Measurements from ENCODE around the gene FBXW2. TPM values are rescaled to one million over a fixed set of nuclear protein-coding genes. Genes with fewer than 3 reads are reported as not detected.

The FBXW2 gene
- total RNA-seq, 1 experiment from 2014 or later: 46.0 TPM

DNA sequence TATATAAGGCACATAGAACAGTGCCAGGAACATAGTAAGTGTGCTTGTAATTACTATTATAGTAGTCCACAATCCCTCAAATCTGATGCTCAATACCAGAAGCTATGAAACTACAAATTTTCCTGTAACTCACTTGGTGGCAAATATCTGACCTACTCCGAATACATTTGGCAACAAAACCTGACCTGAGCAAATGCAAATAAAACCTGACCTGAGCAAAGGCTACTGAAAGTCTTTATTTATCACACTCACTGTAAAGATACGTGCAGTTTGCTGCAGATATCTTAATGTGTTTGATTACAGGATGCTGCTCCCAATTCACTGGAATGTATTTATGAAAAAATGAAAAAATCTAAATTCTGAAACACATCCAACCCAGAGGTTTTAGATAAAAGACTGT, 86.0 kb downstream of the FBXW2 start:
- Histone ChIP-seq H3K27ac (ENCODE audit: low read length) (no peak overlapping the region), H3K27me3 (ENCODE audit: control insufficient read depth, insufficient read depth, low read length) (no peaks in the 10 kb centered on the region), H3K4me3 (ENCODE audit: low read depth in 2 of 2, low read length in 2 of 2) (no peak overlapping the region), H3K9me3 (ENCODE audit: control insufficient read depth, insufficient read depth, low read depth, low read length) (no peaks in the 10 kb centered on the region), H3K4me1 (ENCODE audit: control insufficient read depth, insufficient read depth, low read length) (peaks cover 17% of the 10 kb centered on the region), H3K36me3 (ENCODE audit: control insufficient read depth, insufficient read depth, low read length) (no peaks in the 10 kb centered on the region)
- ChIA-PET CTCF (no interaction called here), POLR2A (no interaction called here)
- DNase-seq (ENCODE audit: low read depth, low spot score) (no peak), ATAC-seq (no peak)
- BruUV-seq (replicated peaks): no TSS peak
- intact Hi-C loops (cut with micrococcal nuclease; ENCODE audit: unreplicated experiment): no loop called here
- TF ChIP-seq, protein P1, sequence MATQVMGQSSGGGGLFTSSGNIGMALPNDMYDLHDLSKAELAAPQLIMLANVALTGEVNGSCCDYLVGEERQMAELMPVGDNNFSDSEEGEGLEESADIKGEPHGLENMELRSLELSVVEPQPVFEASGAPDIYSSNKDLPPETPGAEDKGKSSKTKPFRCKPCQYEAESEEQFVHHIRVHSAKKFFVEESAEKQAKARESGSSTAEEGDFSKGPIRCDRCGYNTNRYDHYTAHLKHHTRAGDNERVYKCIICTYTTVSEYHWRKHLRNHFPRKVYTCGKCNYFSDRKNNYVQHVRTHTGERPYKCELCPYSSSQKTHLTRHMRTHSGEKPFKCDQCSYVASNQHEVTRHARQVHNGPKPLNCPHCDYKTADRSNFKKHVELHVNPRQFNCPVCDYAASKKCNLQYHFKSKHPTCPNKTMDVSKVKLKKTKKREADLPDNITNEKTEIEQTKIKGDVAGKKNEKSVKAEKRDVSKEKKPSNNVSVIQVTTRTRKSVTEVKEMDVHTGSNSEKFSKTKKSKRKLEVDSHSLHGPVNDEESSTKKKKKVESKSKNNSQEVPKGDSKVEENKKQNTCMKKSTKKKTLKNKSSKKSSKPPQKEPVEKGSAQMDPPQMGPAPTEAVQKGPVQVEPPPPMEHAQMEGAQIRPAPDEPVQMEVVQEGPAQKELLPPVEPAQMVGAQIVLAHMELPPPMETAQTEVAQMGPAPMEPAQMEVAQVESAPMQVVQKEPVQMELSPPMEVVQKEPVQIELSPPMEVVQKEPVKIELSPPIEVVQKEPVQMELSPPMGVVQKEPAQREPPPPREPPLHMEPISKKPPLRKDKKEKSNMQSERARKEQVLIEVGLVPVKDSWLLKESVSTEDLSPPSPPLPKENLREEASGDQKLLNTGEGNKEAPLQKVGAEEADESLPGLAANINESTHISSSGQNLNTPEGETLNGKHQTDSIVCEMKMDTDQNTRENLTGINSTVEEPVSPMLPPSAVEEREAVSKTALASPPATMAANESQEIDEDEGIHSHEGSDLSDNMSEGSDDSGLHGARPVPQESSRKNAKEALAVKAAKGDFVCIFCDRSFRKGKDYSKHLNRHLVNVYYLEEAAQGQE (IDR thresholded peaks at IDR 0.05; ENCODE audit: insufficient read depth in 1 of 2, low read depth in 2 of 2, low read length in 1 of 2): no peak
- TF ChIP-seq TCF7L2 (IDR thresholded peaks at IDR 0.05; ENCODE audit: low read depth, low read length) (no peak), SIN3A (IDR thresholded peaks at IDR 0.05; ENCODE audit: borderline replicate concordance, insufficient read depth, low read depth, low read length) (no peak), POLR2AphosphoS5 (IDR thresholded peaks at IDR 0.05; ENCODE audit: low read depth, low read length) (no peak)
- TF ChIP-seq, protein P2, sequence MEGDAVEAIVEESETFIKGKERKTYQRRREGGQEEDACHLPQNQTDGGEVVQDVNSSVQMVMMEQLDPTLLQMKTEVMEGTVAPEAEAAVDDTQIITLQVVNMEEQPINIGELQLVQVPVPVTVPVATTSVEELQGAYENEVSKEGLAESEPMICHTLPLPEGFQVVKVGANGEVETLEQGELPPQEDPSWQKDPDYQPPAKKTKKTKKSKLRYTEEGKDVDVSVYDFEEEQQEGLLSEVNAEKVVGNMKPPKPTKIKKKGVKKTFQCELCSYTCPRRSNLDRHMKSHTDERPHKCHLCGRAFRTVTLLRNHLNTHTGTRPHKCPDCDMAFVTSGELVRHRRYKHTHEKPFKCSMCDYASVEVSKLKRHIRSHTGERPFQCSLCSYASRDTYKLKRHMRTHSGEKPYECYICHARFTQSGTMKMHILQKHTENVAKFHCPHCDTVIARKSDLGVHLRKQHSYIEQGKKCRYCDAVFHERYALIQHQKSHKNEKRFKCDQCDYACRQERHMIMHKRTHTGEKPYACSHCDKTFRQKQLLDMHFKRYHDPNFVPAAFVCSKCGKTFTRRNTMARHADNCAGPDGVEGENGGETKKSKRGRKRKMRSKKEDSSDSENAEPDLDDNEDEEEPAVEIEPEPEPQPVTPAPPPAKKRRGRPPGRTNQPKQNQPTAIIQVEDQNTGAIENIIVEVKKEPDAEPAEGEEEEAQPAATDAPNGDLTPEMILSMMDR (IDR thresholded peaks at IDR 0.05): no peak
- in situ Hi-C loops (cut with HindIII; ENCODE audit: low pct_unique_long_range_greater_than_20kb, low sequenced_read_pairs): no loop called here

Other genes with a start within 250 kb of the FBXW2 start
- 47.7 TPM for gene CDK5RAP2, start 213.2 kb downstream of the FBXW2 start, total RNA-seq (2021; ENCODE audit: unreplicated experiment)
- 6.3 TPM for gene MEGF9, start 78.9 kb downstream of the FBXW2 start, total RNA-seq (2021; ENCODE audit: unreplicated experiment)
- 53.0 TPM for gene PSMD5, start 49.5 kb upstream of the FBXW2 start, total RNA-seq (2021; ENCODE audit: unreplicated experiment)
- gene PHF19, start 83.8 kb upstream of the FBXW2 start, total RNA-seq (2021; ENCODE audit: unreplicated experiment): 91.1 TPM
- gene TRAF1, start 133.4 kb upstream of the FBXW2 start, total RNA-seq (2021; ENCODE audit: unreplicated experiment): 4.7 TPM